SU-DHL-6 (cell line): ENCODE data around the gene LRRC71.

Experiments used
- H2AFZ ChIP-seq: fragments of 200-600 bp; sonication (generic); 2 replicates; pipeline ENCODE4 v1.6.1; 2014; ENCODE audit warnings: low read depth, mild to moderate bottlenecking, moderate library complexity, mixed read lengths, antibody characterized with exemption, low read length; ENCODE audit not compliant: severe bottlenecking
- H3F3A ChIP-seq: fragments of 200-600 bp; shearing (Covaris generic); 2 replicates; pipeline ENCODE4 v1.6.0; 2016; ENCODE audit warnings: antibody characterized with exemption, mild to moderate bottlenecking; ENCODE audit not compliant: insufficient read depth
- H3K27ac ChIP-seq: fragments of 200-600 bp; sonication (generic); 2 replicates; pipeline ENCODE4 v1.5.1; 2016; ENCODE audit warnings: low read depth, mild to moderate bottlenecking, low read length, moderate library complexity, mixed read lengths
- H3K27me3 ChIP-seq: fragments of 200-600 bp; sonication (generic), shearing (Covaris generic); 2 replicates; pipeline ENCODE4 v1.6.0; 2014; ENCODE audit warnings: mild to moderate bottlenecking, low read length
- H3K36me3 ChIP-seq: fragments of 200-600 bp; sonication (generic); 2 replicates; pipeline ENCODE4 v1.6.1; 2014; ENCODE audit warnings: mild to moderate bottlenecking, low read length, mixed read lengths
- H3K4me2 ChIP-seq: fragments of 300-600, 200-600 bp; shearing (Covaris generic), sonication (generic); 2 replicates; pipeline ENCODE4 v1.6.0; 2014; ENCODE audit warnings: low read length, low read depth, mild to moderate bottlenecking; ENCODE audit not compliant: poor library complexity, severe bottlenecking
- H3K4me3 ChIP-seq: fragments of 200-600 bp; sonication (generic); 2 replicates; pipeline ENCODE4 v1.5.1; 2014; ENCODE audit warnings: antibody characterized with exemption, low read length, mild to moderate bottlenecking, mixed read lengths; ENCODE audit not compliant: insufficient read depth, poor library complexity, severe bottlenecking
- H3K79me2 ChIP-seq: fragments of 200-600 bp; sonication (generic); 2 replicates; pipeline ENCODE4 v1.6.1; 2014; ENCODE audit warnings: mild to moderate bottlenecking, low read length, moderate library complexity; ENCODE audit not compliant: insufficient read depth
- H3K9ac ChIP-seq: fragments of 200-600 bp; sonication (generic); 2 replicates; pipeline ENCODE4 v1.7.0; 2014; ENCODE audit warnings: mild to moderate bottlenecking, low read length
- H3K9me2 ChIP-seq: fragments of 200-600 bp; sonication (generic); replicated peaks from 2 replicates; pipeline ENCODE4 v1.6.1; 2014; ENCODE audit warnings: low read length; ENCODE audit not compliant: insufficient read depth
- H3K9me3 ChIP-seq: fragments of 200-600 bp; sonication (generic); 2 replicates; pipeline ENCODE4 v1.6.1; 2014; ENCODE audit warnings: low read length, mixed read lengths; ENCODE audit not compliant: insufficient read depth
- H4K20me1 ChIP-seq: fragments of 200-600 bp; sonication (generic); 2 replicates; pipeline ENCODE4 v1.6.1; 2014; ENCODE audit warnings: low read depth, mild to moderate bottlenecking, antibody characterized with exemption, low read length, moderate library complexity, mixed read lengths
- CTCF ChIP-seq: fragments of 200-600 bp; sonication (generic); IDR thresholded peaks from one replicate; pipeline ENCODE4 v1.5.1; 2017; ENCODE audit warnings: antibody characterized with exemption, mild to moderate bottlenecking, low read length, moderate library complexity; ENCODE audit not compliant: insufficient read depth, poor library complexity, severe bottlenecking
- EZH2phosphoT487 ChIP-seq: fragments of 200-600 bp; sonication (generic), shearing (Covaris generic); conservative IDR thresholded peaks from 2 replicates; pipeline ENCODE4 v1.6.1; 2018; ENCODE audit warnings: mild to moderate bottlenecking, antibody characterized with exemption, low read length, moderate library complexity, mixed read lengths

LRRC71 gene

GRCh38 chr1:156886583-156887281 lies 33.7 kb upstream of the LRRC71 start:
- Histone ChIP-seq H3K4me2 (no peak overlapping the region), H3K9me2 (no peaks in the 10 kb centered on the region), H3K4me3 (no peak overlapping the region), H3K36me3 (no peaks in the 10 kb centered on the region), H2AFZ (no peak overlapping the region), H3K27ac (no peak overlapping the region), H3K9ac (no peak overlapping the region), H3K27me3 (no peaks in the 10 kb centered on the region), H4K20me1 (no peaks in the 10 kb centered on the region), H3K9me3 (no peaks in the 10 kb centered on the region), H3F3A (no peaks in the 10 kb centered on the region), H3K79me2 (no peaks in the 10 kb centered on the region)
- TF ChIP-seq CTCF (no peak), EZH2phosphoT487 (no peak)

- H3K9ac ChIP-seq = no peak overlapping the region
- no peak overlapping the region for H3K4me2 ChIP-seq
- TF ChIP-seq EZH2phosphoT487 (no peak), CTCF (no peak)
- H3K27me3 ChIP-seq = no peaks in the 10 kb centered on the region
- no peaks in the 10 kb centered on the region for H3K36me3 ChIP-seq
- H3F3A ChIP-seq = no peaks in the 10 kb centered on the region
- no peak overlapping the region for H3K27ac ChIP-seq
- H3K9me3 ChIP-seq = no peaks in the 10 kb centered on the region
- H3K79me2 ChIP-seq = no peaks in the 10 kb centered on the region
- no peak overlapping the region for H2AFZ ChIP-seq
- no peaks in the 10 kb centered on the region for H3K9me2 ChIP-seq
- H3K4me3 ChIP-seq = no peak overlapping the region
- no peaks in the 10 kb centered on the region for H4K20me1 ChIP-seq
These were observed 33.1 kb upstream of the LRRC71 start for GRCh38 chr1:156887317-156887716.

- Histone ChIP-seq H3K9me3 (no peaks in the 10 kb centered on the region), H3K79me2 (no peaks in the 10 kb centered on the region), H4K20me1 (no peaks in the 10 kb centered on the region), H3K36me3 (no peaks in the 10 kb centered on the region), H3K27me3 (no peaks in the 10 kb centered on the region), H3F3A (no peaks in the 10 kb centered on the region), H3K27ac (no peak overlapping the region), H3K4me2 (no peak overlapping the region), H3K9me2 (no peaks in the 10 kb centered on the region), H3K9ac (no peak overlapping the region), H3K4me3 (no peak overlapping the region), H2AFZ (no peak overlapping the region)
- TF ChIP-seq CTCF (no peak), EZH2phosphoT487 (no peak)
These were observed 32.7 kb upstream of the LRRC71 start for GRCh38 chr1:156887734-156888133.
